Endothelial cell of umbilical vein (primary cell): ENCODE measurements around the gene TBC1D17. TPM values are rescaled to one million over a fixed set of nuclear protein-coding genes. Genes with fewer than 3 reads are reported as not detected.

Source experiments
- BruUV-seq: library from RNA; stranded (reverse); fragments of 400-500 nt; replicated peaks from 2 replicates; lab custom pipeline; 2021; lab: Mats Ljungman, UMichigan
- CTCF ChIA-PET: fragments of 300-600, 350-600 bp; sonication (Branson Sonifier 250); formaldehyde crosslinking; loops from one replicate; lab custom pipeline; 2021; ENCODE audit warnings: antibody characterized with exemption, inconsistent platforms; lab: Charles Lee
- POLR2A ChIA-PET: fragments of 300-600, 350-600 bp; sonication (Branson Sonifier 250); formaldehyde crosslinking; loops from one replicate; lab custom pipeline; 2021; ENCODE audit warnings: antibody characterized with exemption, inconsistent platforms; lab: Charles Lee
- DNase-seq: peaks from one replicate; pipeline ENCODE4 v3.0.0-alpha.2; 2011; ENCODE audit warnings: low read depth, low spot score
- FAIRE-seq: peaks from 2 replicates; lab custom pipeline; 2011; peaks lifted over from hg19 to GRCh38; lab: Jason Lieb, UNC
- H2AFZ ChIP-seq: 2 replicates; pipeline ENCODE4 v1.6.0; 2012; ENCODE audit warnings: low read depth, low read length, control low read depth, inconsistent platforms
- H3K27ac ChIP-seq: 2 replicates; pipeline ENCODE4 v1.5.1; 2011; ENCODE audit warnings: low read depth, mild to moderate bottlenecking, control low read depth, low read length, moderate library complexity; ENCODE audit not compliant: insufficient read depth
- H3K27me3 ChIP-seq, 2 experiments: 2 replicates each; pipeline versions ENCODE4 v1.6.0 to v1.6.1; 2011; ENCODE audit warnings: low read length in 2 of 2, mixed read lengths in 1 of 2; ENCODE audit not compliant: control insufficient read depth in 2 of 2, insufficient read depth in 2 of 2
- H3K36me3 ChIP-seq, 2 experiments: 2 replicates in 1 of 2; 3 replicates in 1 of 2; pipeline ENCODE4 v1.5.1; 2011; ENCODE audit warnings: low read length in 2 of 2, mild to moderate bottlenecking in 1 of 2, moderate library complexity in 1 of 2; ENCODE audit not compliant: control insufficient read depth in 2 of 2, insufficient read depth in 2 of 2; ENCODE audit errors: extremely low read depth in 1 of 2
- H3K4me1 ChIP-seq: 3 replicates; pipeline ENCODE4 v1.5.1; 2011; ENCODE audit warnings: mild to moderate bottlenecking, low read length; ENCODE audit not compliant: control insufficient read depth, insufficient read depth; ENCODE audit errors: extremely low read depth
- H3K4me2 ChIP-seq: 2 replicates; pipeline ENCODE4 v1.6.1; 2011; ENCODE audit warnings: low read length, control low read depth, mixed read lengths; ENCODE audit not compliant: insufficient read depth
- H3K4me3 ChIP-seq, 3 experiments: fragments of 200-600 bp in 1 of 3; sonication (generic), shearing (Covaris generic) in 1 of 3; replicated peaks in 1 of 3; 2 replicates each; pipeline ENCODE4 v1.5.1; 2011 to 2016; ENCODE audit warnings: control low read depth in 3 of 3, low read length in 3 of 3, mild to moderate bottlenecking in 2 of 3, inconsistent platforms in 1 of 3, low read depth in 1 of 3, moderate library complexity in 1 of 3; ENCODE audit not compliant: insufficient read depth in 1 of 3
- H3K79me2 ChIP-seq: 2 replicates; pipeline ENCODE4 v1.6.0; 2012; ENCODE audit warnings: low read length, inconsistent platforms; ENCODE audit not compliant: control insufficient read depth, insufficient read depth
- H3K9ac ChIP-seq: replicated peaks from 2 replicates; pipeline ENCODE3; 2011; ENCODE audit warnings: low read length, control low read depth; ENCODE audit not compliant: insufficient read depth; ENCODE audit errors: extremely low read depth
- H3K9me1 ChIP-seq: replicated peaks from 3 replicates; pipeline ENCODE4 v1.6.0; 2011; ENCODE audit warnings: mild to moderate bottlenecking, low read length; ENCODE audit not compliant: control insufficient read depth, insufficient read depth; ENCODE audit errors: extremely low read depth
- H3K9me3 ChIP-seq: replicated peaks from 2 replicates; pipeline ENCODE4 v1.5.1; 2012; ENCODE audit warnings: low read length, inconsistent platforms; ENCODE audit not compliant: control insufficient read depth, insufficient read depth
- H4K20me1 ChIP-seq: replicated peaks from 2 replicates; pipeline ENCODE3; 2011; ENCODE audit warnings: mild to moderate bottlenecking, low read length; ENCODE audit not compliant: control insufficient read depth, insufficient read depth; ENCODE audit errors: extremely low read depth
- CTCF ChIP-seq, 2 donors: IDR thresholded peaks; 1 replicate in 1 of 2; 2 replicates in 1 of 2; pipeline ENCODE4 v1.5.1; 2011; ENCODE audit warnings: low read length in 2 of 2, mild to moderate bottlenecking in 2 of 2, moderate library complexity in 2 of 2, control low read depth in 1 of 2, inconsistent platforms in 1 of 2, low read depth in 1 of 2; ENCODE audit not compliant: insufficient read depth in 1 of 2; ENCODE audit errors: extremely low read depth in 1 of 2
- EZH2 ChIP-seq: IDR thresholded peaks from 2 replicates; pipeline ENCODE4 v1.6.1; 2012; ENCODE audit warnings: borderline replicate concordance, low read depth, mild to moderate bottlenecking, moderate library complexity, low read length, inconsistent platforms; ENCODE audit not compliant: severe bottlenecking
- FOS ChIP-seq: IDR thresholded peaks from 2 replicates; pipeline ENCODE4 v1.6.1; 2011; ENCODE audit warnings: mild to moderate bottlenecking, low read length, moderate library complexity, borderline replicate concordance; ENCODE audit not compliant: insufficient read depth
- GATA2 ChIP-seq: IDR thresholded peaks from 2 replicates; pipeline ENCODE4 v1.7.0; 2011; ENCODE audit warnings: low read depth, mild to moderate bottlenecking, moderate library complexity, mixed read lengths, low read length; ENCODE audit not compliant: insufficient read length, insufficient read depth
- JUN ChIP-seq: IDR thresholded peaks from 2 replicates; pipeline ENCODE4 v1.6.1; 2011; ENCODE audit warnings: borderline replicate concordance, low read depth; ENCODE audit not compliant: insufficient read length, insufficient read depth
- MAX ChIP-seq: IDR thresholded peaks from 2 replicates; pipeline ENCODE4 v1.6.1; 2011; ENCODE audit not compliant: insufficient read depth, insufficient read length
- MYC ChIP-seq: IDR thresholded peaks from one replicate; pipeline ENCODE4 v1.6.1; 2011; ENCODE audit warnings: mild to moderate bottlenecking, low read depth, low read length
- POLR2A ChIP-seq: IDR thresholded peaks from 2 replicates; pipeline ENCODE4 v1.6.1; 2012; ENCODE audit warnings: low read depth, mild to moderate bottlenecking, control low read depth, low read length
- POLR2AphosphoS5 ChIP-seq: IDR thresholded peaks from 2 replicates; pipeline ENCODE4 v1.6.1; 2012; ENCODE audit warnings: low read depth, mild to moderate bottlenecking, control low read depth, low read length, moderate library complexity; ENCODE audit not compliant: insufficient read depth
- dilution Hi-C: fragments of 300-500 bp; cut with MboI; formaldehyde crosslinking; loops from one replicate; pipeline ENCODE4 v1.15.0; 2019; ENCODE audit warnings: low sequenced_read_pairs; ENCODE audit not compliant: extremely low pct_ligation_motif_present
- intact Hi-C: fragments of 100-400 bp; cut with micrococcal nuclease; formaldehyde crosslinking; loops from one replicate; pipeline ENCODE4 v1.10.0; 2022
- polyA plus RNA-seq, 4 experiments: library from polyadenylated mRNA; depleted of rRNA in 3 of 4; stranded (reverse) in 3 of 4; unstranded in 1 of 4; fragments of >200 nt; gene quantifications; 2 replicates each; pipeline versions ENCODE4 v1.2.1 to v1.2.3, GENCODE V29; 2011 to 2012; ENCODE audit warnings: missing spikeins in 1 of 4
- total RNA-seq: library from RNA; stranded (reverse); gene quantifications from 2 replicates; pipeline ENCODE4 v1.2.3, GENCODE V29; 2021

The TBC1D17 gene
- total and polyA plus RNA-seq, 2 donors (not counting 3 experiments of a cell fraction or from before 2014, with no cell fraction given), result 34.2 to 39.3 TPM

- Histone ChIP-seq H3K9me3 (no peaks in the 10 kb centered on the region), H3K79me2 (peaks cover 25% of the 10 kb centered on the region), H4K20me1 (no peaks in the 10 kb centered on the region), H3K27ac (no peak overlapping the region), H3K27me3 (no peaks in the 10 kb centered on the region), H3K36me3 (peaks cover 0 to 1% of the 10 kb centered on the region in 2 experiments), H3K9ac (no peak overlapping the region), H3K4me3 (no peak overlapping the region), H3K4me1 (peaks cover 24% of the 10 kb centered on the region), H3K4me2 (peak overlapping the region; percentile 72), H3K9me1 (no peaks in the 10 kb centered on the region), H2AFZ (no peak overlapping the region)
- TF ChIP-seq GATA2, result no peak
- TF ChIP-seq MAX, result no peak
- TF ChIP-seq CTCF (IDR thresholded peaks at IDR 0.05; ENCODE audit: extremely low read depth in 1 of 2, insufficient read depth in 1 of 2, low read depth in 1 of 2, low read length in 2 of 2), result no peak
- TF ChIP-seq MYC, result no peak
- no peak for TF ChIP-seq POLR2A
- no peak for TF ChIP-seq EZH2
- no peak for TF ChIP-seq FOS
- TF ChIP-seq POLR2AphosphoS5, result no peak
- TF ChIP-seq JUN, result no peak
- no peak for FAIRE-seq
- POLR2A ChIA-PET, result interaction anchor here (1.2 kb wide), 1 partner anchor 20 kb away, joined by 5 read pairs; no protein-coding TSS in a partner anchor
- no peak for DNase-seq
- no TSS peak for BruUV-seq
- CTCF ChIA-PET, result interaction anchor here (1.2 to 1.8 kb wide), 2 partner anchors 20 to 31 kb away, joined by 6 to 8 read pairs; partner anchors contain the start of gene MED25
- intact Hi-C loops (loop anchor here (1.0 kb wide), 4 partner anchors 18 to 83 kb away; partner anchors contain the start of genes FUZ and PNKP), dilution Hi-C loops (no loop called here)
These were observed 27.9 kb upstream of the TBC1D17 start for GRCh38 chr19:49849433-49850220.
